ENCODE data around the gene LSR.
"Not testable (repeated sequence)": the region's sequence is repeated elsewhere in the genome, so short reads cannot be mapped to it uniquely, and the experiment has no call there.

The LSR gene

DNA sequence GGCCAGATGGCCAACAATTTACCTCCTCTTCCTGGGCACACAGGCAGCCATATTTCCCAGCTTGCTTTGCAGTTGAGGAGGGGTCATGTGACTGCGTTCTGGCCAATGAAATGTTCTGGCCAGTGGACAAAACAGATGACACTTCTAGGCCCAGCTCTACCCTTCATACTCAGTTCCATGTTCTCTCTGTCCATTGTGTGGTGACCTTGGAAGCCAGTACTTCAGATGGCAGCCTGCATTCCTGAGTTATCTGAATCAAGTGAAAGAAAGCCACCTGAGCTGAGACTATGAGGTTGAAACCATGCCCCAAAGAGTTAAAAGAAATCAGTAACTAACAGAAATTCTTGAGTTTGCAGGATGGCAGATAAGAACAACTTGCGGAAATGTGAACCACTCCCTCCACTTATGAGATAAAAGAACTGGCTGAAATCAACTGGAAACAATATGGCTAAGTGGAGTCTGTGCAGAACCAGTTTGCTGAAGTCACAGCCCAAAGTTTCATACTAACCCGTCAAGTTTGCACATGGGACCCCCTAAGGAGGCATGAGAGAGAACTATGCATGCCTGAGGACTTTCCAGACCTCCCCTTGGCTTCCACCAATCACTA, 28.4 kb upstream of the LSR start:
- no peak for DNase-seq

DNA sequence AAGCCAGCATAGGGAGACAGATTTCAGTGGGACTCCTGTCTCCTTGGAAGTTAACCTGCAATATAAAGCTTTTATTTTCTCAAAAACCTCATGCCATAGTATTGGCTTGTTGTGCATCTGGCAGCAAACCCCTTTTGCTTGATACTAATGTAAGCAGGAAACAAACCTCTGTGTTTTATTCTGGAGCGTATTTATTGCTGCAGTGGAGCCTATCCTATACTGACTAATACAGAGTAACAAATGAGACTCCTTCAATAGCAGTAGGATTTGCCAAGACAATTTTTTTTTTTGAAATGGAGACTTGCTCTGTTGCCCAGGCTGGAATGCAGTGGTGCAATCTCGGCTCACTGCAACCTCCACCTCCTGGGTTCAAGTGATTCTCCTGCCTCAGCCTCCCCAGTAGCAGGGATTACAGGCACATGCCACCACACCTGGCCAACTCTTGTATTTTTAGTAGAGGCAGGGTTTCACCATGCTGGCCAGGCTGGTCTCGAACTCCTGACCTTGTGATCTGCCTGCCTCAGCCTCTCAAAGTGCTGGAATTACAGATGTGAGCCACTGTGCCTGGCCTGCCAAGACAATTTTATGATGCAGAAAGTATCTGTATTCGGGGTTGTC, 27.7 kb upstream of the LSR start:
- DNase-seq = not testable (repeated sequence)

DNA sequence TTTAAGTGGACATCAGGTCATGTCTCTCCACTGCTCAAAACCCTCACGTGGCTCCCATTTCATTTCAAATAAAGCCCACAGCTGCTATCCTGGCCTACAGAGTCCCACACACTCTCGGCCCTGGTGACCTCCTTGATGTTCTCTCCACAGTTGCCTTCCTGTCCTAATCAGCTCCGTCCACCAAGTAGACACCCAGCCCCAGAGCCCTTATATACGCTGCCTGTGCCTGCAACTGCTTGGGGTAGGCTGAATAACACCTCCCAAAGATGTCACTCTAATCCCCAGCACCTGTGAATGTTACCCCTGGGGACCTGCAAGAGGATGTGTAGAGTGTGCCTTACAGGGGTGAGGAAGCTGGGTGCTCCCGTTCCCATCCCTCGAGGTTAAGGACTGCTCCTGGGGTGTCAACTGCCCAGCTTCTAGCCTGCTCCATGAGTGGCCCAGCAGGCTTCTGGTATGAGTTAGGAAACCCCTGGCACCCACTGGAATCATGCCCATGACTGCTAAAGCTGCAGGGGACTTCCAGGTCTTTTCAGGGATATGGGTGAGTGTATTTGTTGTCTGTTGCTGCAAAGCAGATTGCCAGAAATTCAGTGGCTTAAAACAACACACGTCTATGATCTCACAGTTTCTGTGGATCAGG, 26.3 kb upstream of the LSR start:
- DNase-seq = no peak

DNA sequence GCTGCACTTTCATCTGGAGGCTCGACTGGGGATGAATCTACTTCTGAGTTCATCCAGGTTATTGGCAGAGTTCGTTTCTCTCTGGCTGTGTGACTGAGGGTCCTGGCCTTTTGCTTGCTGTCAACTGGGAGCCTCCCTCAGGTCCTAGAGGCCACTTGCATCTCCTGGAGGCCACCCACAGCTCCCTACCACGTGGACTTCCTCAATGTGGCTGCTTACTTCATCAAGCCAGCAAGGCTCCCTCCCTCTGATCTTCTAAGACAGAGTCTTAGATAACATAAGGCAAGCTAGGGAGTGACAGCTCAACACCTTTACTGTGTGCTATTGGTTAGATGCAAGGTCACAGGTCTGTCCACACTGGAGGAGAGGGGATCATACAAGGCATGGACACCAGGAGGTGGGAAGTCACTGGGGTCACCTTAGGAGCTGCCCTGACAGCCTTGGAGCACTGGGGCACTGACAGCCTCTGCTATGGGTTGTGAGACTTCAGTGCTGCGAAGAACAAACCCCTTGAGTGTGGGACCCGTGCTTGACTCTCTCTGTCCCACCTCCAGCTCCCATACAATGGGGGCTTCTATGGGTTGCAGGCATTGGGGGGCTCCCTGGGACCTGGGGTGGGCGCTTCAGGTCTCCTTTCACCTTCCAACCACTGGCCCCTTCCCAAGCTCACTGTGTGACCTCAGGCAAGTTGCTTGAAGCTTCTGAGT, 25.6 kb upstream of the LSR start:
- no peak for DNase-seq

DNA sequence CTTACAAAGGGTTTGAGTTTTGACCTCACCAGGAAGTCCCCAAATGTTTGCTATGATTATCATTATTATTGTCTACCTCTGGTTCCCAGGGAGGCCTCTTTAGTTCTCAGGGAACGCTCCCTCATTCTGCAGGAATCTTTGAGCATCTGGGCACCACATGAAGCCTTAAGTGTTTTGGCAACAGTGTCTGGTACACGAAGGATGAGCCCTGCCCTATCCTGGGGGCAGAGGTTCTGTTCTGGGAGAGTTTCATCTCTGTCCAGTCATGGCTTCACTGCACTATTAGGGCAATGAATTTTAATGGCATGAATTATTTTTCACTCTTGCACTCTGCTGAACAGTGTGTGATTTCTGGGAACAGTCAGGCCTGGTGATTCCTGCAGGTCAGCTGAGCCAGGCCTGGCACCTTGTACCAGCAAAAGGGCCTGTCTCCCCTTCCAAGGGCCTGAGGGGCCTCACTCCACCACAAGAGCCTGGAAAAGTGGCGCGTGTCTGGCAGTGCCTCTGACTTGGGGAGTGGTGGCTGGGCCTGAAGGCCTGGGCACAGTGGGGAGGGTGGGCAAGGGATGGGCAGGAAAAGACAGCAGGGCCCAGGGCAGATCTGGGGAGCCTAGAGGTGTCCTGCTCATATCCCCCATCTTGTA, 24.8 kb upstream of the LSR start:
- DNase-seq = no peak

DNA sequence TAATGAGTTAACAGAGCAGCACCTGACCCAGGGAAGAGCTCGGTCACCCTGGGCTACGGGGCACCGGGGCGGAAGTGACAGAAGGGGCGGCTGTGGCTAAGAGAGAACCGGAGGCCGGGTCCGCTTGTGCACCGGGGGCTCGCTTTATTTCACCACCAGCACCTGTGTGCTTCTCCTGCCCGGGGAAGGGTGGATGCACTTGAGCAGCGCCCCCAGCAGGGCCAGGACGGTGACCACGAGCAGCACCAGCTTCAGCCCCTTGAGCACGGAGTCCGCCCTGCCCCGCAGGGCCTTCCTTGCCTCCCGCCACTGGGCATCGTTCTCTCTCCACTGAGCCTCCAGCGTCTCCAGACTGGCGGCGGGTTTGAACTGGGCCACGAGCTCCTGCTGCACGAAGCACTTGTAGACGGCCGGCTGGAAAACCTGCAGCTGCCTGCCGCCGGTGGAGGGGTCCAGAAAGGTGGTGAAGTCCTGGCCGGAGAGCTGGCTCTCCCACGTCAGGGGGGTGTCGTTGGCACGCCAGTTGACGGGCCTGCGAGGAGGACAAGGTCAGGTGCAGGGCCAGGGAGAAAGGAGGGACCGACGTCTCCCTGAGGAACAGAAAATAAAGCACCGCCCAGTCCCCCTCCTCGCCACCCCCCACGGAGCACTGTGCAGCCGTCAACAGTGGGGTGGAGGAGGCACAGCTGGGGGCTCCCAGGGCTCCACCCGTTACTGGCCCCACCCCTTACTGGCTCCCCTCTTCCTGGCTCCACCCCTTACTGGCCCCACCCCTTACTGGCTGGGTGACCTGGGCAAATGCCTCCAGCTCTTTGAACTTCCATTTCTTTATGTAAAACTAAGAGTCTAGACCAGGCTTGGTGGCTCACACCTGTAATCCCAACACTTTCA, 23.9 kb upstream of the LSR start:
- DNase-seq = no peak

DNA sequence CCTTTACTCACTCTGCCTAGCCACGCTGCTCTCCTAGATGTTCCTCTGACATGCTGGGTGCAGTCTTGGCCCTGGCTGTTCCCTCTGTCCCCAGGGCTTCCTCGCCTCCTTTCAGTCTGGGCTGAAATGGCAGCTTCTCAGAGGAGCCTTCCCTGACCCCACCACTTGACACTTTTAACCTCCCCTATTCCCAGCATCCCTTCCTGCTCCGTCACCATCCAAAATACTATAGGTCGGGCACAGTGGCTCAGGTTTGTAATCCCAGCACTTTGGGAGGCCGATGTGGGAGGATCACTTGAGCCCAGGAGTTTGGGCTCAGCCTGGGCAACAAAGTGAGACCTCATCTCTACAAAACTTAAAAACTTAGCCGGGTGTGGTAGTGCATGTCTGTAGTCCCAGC, 22.9 kb upstream of the LSR start:
- DNase-seq = no peak

DNA sequence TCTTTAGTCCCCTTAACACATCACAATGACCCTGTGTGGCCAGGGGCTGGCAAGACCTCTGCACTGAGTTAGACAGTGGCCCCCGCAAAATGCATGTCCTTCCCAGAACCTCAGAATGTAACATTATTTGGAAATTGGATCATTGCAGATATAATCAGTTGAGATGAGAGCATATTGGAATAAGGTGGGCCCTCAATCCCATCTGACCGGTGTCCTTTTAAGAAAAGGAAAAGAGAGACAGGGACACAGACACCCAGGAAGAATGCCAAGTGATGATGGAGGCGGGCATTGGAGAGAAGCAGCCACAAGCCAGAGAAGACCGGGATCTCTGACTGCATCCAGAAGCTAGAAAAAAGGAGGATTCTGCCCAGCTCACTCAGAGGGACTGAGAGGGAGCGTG, 22.1 kb upstream of the LSR start:
- no peak for DNase-seq

DNA sequence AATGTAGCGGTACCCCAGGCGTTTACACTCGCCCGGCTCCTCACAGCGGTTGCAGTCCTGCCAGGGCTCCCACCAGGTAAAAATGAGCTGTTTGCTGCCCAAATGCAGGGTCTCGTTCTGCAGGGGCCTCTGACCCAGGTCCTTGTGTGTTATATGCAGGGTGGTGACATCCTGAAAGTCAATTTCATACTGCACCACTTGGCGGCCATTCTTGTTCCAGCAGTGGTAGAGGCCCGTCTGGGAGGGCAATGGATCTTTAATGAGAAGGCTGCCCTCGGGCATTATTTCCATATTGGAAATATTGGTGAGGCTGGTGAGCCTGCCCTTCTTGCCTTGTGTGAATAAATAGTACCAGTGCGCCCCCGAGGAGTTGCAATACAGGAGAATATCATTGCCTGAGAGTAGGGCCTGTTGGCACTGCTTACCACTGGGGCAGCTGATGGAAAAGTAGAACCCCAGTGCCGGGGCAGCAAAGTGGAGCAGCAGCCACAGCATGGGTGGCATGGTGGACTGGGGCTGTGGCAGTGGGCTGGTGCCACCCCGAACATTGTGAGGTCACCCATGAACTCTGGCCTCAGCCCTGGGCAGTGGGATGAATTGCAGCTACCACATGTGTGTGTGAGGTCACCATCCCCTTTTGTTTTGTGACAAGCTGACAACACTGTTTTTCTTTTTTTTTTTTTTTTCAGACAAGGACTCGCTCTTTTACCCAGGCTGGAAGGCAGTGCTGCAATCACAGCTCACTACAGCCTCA, 20.4 kb upstream of the LSR start, which contains the start of gene FAM187B:
Gene FAM187B (minus strand): TSS at position 563 of the 754 bp plus-strand sequence. CDS start 59 bp downstream, at position 504.
- no peak for DNase-seq

DNA sequence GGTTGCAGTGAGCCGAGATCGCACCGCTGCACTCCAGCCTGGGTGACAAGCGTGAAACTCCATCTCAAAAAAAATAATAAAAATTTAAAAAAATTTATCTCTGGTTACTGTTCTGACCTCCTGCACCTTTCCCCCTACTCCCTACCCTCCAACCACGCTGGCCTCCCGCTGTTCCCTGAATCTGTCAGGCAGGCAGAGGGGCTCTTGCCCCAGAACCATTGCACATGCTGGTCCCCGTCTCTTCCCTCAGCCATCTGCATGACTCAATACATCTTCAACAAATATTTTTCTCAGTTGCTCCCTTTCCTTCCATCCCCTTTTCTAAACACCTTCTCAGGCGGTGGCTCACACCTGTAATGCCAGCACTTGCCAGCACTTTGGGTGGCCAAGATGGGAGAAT, 19.2 kb upstream of the LSR start:
- no peak for DNase-seq

DNA sequence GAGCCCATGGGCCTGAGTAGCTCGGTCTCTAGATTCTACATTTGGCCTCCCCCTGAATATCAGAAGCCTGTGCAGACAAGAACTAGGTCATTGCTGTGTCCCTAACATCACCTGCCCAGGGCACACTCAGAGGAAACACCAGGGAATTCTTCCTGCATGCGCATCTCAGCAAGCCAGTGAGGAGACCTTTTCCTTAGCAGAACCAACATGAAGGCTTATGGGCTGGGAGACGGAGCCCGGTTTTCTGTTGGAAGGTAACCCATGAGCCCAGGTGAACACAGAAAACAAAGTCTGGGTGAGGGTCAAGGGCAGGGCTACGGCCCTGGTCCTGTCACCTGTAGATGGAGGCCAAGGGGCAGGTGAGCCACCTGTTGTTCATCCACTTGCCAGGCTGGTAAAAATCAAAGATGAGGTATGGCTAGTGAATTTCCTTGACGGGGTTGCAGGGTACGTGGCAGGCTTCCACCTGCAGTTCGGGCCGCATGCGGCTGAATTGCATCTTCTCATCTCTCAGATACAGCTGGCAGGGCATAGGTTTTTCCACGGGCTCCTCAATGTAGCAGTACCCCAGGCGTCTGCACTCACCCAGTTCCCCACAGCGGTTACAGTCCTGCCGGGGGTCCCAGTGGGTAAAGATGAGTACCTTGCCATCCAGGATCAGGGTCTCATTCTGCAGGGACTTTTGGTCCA, 16.7 kb upstream of the LSR start:
- no peak for DNase-seq

DNA sequence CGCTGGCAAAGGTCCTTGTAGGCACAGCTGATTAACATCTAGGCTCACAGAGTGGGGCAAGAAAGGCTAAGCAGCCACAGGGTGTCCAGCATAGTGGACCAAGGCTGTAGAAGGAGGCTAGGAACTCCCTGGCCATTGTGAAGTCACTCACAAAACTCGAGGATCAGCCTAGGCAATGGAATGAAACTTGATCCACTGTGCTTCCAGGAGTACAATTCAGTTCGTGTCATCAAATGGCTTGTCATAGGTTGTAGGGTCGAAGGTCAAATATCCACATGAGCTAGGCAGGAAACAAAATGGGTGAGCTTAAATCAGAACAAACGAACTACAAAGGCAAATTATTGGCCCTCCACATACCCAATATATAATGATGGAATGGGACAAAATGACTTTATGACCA, 15.9 kb upstream of the LSR start:
- no peak for DNase-seq

DNA sequence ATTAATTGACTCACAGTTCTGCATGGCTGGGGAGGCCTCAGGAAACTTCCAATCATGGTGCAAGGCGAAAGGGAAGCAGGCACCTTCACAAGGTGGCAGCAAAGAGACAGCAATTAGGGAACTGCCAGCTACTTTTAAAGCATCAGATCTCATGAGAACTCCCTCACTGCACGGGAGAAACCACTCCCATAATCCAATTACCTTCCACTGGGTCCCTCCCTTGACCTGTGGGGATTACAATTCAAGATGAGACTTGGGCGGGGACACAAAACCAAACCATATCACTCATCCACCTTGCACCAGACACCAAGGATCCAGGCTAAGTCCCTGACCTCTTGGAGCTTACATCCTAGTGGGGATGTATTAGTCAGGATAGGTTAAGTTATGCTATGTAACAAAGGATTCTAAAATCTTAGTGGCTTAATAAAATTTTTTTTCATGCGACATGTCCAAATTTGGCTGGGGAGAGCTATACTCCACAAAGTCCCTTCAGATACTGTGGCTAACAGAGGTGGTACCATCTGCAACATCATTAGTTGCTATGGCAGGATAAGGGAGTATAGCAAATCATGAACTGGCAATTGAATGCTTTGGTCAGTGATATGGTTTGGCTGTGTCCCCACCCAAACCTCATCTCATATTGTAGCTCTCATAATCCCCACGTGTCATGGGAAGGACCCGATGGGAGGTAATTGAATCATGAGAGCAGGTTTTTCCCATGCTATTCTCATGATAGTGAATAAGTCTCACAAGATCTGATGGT, 12.0 kb upstream of the LSR start:
- peak; percentile 35 for DNase-seq

DNA sequence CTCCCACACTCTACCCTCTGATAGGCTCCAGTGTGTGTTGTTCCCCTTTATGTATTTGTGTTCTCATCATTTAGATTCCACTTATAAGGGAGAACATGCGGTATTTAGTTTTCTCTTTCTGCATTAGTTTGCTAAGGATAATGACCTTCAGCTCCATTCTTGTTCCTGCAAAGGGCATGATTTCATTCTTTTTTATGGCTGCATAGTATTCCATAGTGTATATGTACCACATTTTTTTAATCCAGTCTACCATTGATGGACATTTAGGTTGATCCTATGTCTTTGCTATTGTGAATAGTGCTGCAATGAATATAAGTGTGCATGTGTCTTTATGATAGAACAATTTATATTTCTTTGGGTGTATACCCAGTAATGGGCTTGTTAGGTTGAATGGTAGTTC, 9.2 kb upstream of the LSR start:
- not testable (repeated sequence) for DNase-seq

DNA sequence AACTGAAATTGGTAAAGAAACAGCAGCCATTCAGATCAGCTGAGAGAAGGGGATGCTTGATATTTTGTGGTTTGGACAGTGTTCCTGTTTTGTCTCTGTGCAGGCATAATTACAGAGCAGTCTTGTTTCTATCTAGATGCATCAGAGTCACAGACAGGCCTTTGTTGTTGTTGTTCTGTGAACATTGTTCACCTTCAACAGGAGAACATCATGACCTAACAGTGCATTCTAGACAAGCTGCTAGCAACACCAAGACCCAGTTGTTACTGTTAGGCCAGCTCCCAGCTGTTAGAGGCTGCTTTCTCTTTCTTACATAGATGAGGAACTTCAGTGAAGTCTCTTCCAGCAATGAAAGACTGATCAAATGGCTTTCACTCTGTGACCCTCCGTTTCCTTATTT, 8.5 kb upstream of the LSR start:
- DNase-seq = no peak

DNA sequence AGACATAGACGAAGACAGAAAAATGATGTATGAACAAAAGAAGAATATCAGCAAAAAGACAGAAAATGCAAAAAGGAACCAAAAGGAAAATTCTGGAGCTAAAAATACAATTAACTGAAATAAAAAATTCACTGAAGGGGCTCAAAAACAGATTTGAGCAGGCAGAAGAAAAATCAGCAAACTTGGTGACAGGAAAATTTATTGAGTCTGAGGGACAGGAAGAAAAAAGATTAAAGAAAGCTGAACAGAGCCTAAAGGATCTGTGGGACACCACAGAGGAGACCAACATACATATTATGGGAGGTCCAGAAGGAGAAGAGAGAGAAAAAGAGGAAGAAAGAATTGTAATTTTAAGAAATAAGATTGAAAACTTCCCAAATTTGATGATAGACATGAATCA, 7.4 kb upstream of the LSR start:
- DNase-seq = no peak

DNA sequence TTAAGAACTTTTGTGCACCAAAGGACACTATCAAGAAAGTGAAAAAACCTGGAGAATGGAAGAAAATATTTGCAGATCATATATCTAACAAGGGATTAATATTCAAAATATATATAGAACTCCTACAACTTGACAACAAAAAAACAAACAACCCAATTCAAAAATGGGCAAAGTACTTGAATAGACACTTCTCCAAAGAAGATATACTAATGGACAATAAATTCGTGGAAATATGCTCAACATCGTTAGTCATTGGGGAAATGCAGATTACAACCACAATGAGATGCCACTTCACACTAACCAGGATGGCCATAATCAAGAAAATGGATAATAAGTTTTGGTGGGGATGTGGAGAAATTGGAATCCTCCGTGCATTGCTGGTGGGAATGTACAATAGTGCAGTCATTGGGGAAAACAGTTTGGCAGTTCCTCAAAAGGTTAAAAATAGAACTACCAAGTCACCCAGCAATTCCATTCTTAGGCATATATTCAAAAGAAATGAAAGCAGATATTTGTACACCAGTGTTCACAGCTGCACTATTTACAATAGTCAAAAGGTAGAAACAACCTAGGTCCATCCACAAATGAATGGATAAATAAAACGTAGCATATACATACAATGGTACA, 2.2 kb upstream of the LSR start:
- DNase-seq = no peak

DNA sequence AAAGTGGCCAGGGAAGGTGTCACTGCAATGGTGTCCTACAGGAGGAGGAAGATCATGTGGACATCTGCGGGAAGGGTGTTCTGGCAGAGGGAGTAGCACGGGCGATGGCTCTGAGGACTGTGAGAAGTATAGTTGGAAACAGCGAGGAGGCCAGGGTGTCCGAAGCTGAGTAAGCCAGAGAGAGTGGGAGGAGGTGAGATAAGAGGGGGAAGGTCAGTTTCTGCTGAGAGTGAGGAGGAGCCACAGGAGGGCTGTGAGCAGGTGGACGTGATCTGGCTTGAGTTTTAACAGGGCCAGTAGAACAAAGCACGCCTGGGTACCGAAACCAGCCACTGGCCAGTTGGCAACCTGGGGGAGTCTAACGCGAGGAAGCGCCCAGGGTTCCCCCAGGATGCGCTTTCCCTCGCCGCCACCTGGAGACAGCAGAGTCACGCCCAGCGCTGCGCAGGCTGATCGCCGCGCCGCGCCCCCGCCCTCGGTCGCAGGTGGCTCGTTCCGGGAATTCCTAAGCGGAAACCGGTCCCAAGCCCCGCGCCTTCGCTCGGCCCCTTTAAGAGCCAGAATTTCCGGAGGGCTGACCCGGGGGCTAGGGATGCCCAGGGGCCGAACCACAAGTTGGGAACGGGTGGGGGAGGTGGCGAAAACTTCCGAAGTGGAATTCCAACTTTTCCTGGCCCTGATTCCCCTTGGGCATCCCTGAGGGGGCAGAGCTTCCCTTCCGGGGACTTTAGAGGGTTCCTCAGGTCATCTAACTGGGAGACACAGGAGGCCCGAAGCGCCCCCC, 1.1 kb upstream of the LSR start:
- DNase-seq = peak; percentile 67

Data from activated CD4-positive, alpha-beta T cell treated with anti-CD3 and anti-CD28 coated beads, Interleukin-2, amount 50 U/mL, for 1 hour (primary cell).